Kasumi-1 (cell line): ENCODE results near the gene CD248.
A peak's percentile ranks its signal among the peaks of the same experiment; 100 is the strongest.
"Not testable (repeated sequence)": the region's sequence is repeated elsewhere in the genome, so short reads cannot be mapped to it uniquely, and the experiment has no call there.

Experiments
- DNase-seq, 2 experiments: peaks; one replicate each; lab custom pipeline; 2025; lab: John Stamatoyannopoulos, UW

The CD248 gene

GRCh38 chr11:66329165-66329673 lies 12.4 kb upstream of the CD248 start:
- no peak for DNase-seq

GRCh38 chr11:66328302-66329144 lies 11.7 kb upstream of the CD248 start:
- peak; percentile 77 to 84 for DNase-seq

- no peak for DNase-seq
Measured at GRCh38 chr11:66328031-66328301, 11.1 kb upstream of the CD248 start.

- DNase-seq: no peak
Measured at GRCh38 chr11:66327171-66328030, 10.6 kb upstream of the CD248 start.

GRCh38 chr11:66326261-66327111 lies 9.6 kb upstream of the CD248 start:
- no peak for DNase-seq

GRCh38 chr11:66325263-66325671 lies 8.4 kb upstream of the CD248 start:
- no peak for DNase-seq

- DNase-seq: no peak
Measured at GRCh38 chr11:66324664-66325063, 7.8 kb upstream of the CD248 start.

GRCh38 chr11:66323684-66324083 lies 6.8 kb upstream of the CD248 start:
- DNase-seq: no peak

GRCh38 chr11:66322732-66323427 lies 6.0 kb upstream of the CD248 start:
- no peak for DNase-seq

GRCh38 chr11:66321606-66322005 lies 4.8 kb upstream of the CD248 start:
- DNase-seq: no peak

- DNase-seq: not testable (repeated sequence)
Measured at GRCh38 chr11:66320748-66321147, 3.9 kb upstream of the CD248 start.

GRCh38 chr11:66320289-66320688 lies 3.4 kb upstream of the CD248 start:
- DNase-seq: not testable (repeated sequence)

- no peak for DNase-seq
Measured at GRCh38 chr11:66318600-66318970, 1.7 kb upstream of the CD248 start.

- peak; percentile 75 to 79 for DNase-seq
Measured at GRCh38 chr11:66317723-66318599, 1.1 kb upstream of the CD248 start.

- DNase-seq: no peak
Measured at GRCh38 chr11:66317322-66317722, 478 bp upstream of the CD248 start.

- DNase-seq: no peak
Measured at GRCh38 chr11:66315921-66316811, 678 bp downstream of the CD248 start.

GRCh38 chr11:66315498-66315885 lies 1.4 kb downstream of the CD248 start:
- DNase-seq: no peak

- no peak for DNase-seq
Measured at GRCh38 chr11:66314561-66315497, 2.0 kb downstream of the CD248 start.

- no peak for DNase-seq
Measured at GRCh38 chr11:66314186-66314501, 2.7 kb downstream of the CD248 start.
